WTC11 (cell line): ENCODE results near the gene ATP11A. TPM values are rescaled to one million over a fixed set of nuclear protein-coding genes. Genes with fewer than 3 reads are reported as not detected.

Experiments
- ATAC-seq: fragments of 200-7000 bp; cut with Tn5 transposase; 2 replicates; pipeline ENCODE4 v1.10.0; 2021; ENCODE audit warnings: mild to moderate bottlenecking, moderate library complexity
- CTCF ChIA-PET: fragments of 300-600 bp; sonication (Branson Sonifier 250); formaldehyde crosslinking; loops from one replicate; lab custom pipeline; 2021; ENCODE audit warnings: antibody characterized with exemption; lab: Charles Lee
- POLR2A ChIA-PET: fragments of 350-600 bp; sonication (Branson Sonifier 250); formaldehyde crosslinking; loops from one replicate; lab custom pipeline; 2021; ENCODE audit warnings: antibody characterized with exemption; lab: Charles Lee
- DNase-seq: peaks from one replicate; pipeline ENCODE4 v3.0.0; 2021; ENCODE audit warnings: low spot score
- H3K27ac Mint-ChIP-seq: 2 replicates; pipeline ENCODE4 v1.8.0; 2021; ENCODE audit warnings: mixed read lengths
- H3K27me3 Mint-ChIP-seq: 2 replicates; pipeline ENCODE4 v1.8.0; 2021; ENCODE audit warnings: low read depth, mild to moderate bottlenecking, moderate library complexity, mixed read lengths
- H3K36me3 Mint-ChIP-seq: 2 replicates; pipeline ENCODE4 v1.8.0; 2021; ENCODE audit warnings: mixed read lengths
- H3K4me1 Mint-ChIP-seq: 2 replicates; pipeline ENCODE4 v1.8.0; 2022; ENCODE audit warnings: mixed read lengths
- H3K4me3 Mint-ChIP-seq: 2 replicates; pipeline ENCODE4 v1.8.0; 2021; ENCODE audit warnings: mild to moderate bottlenecking, moderate library complexity, mixed read lengths
- H3K9me3 Mint-ChIP-seq: 2 replicates; pipeline ENCODE4 v1.8.0; 2021; ENCODE audit warnings: mixed read lengths
- AFF4 ChIP-seq: sonication (generic); formaldehyde crosslinking; IDR thresholded peaks from 2 replicates; pipeline ENCODE4 v1.8.1; 2023; ENCODE audit warnings: mild to moderate bottlenecking, missing genetic modification reagents, borderline replicate concordance
- AR ChIP-seq: fragments of 250-450 bp; sonication (Bioruptor Pico); IDR thresholded peaks from 2 replicates; pipeline ENCODE4 v1.9.0; 2021; ENCODE audit warnings: mild to moderate bottlenecking
- CREM ChIP-seq: sonication (generic); formaldehyde crosslinking; IDR thresholded peaks from 2 replicates; pipeline ENCODE4 v1.8.1; 2022; ENCODE audit warnings: mild to moderate bottlenecking, missing genetic modification reagents, moderate library complexity
- E2F4 ChIP-seq: sonication (generic); formaldehyde crosslinking; IDR thresholded peaks from 2 replicates; pipeline ENCODE4 v1.8.1; 2022; ENCODE audit warnings: low read depth, mild to moderate bottlenecking, moderate library complexity, missing genetic modification reagents, borderline replicate concordance
- ETV6 ChIP-seq: sonication (generic); formaldehyde crosslinking; IDR thresholded peaks from 2 replicates; pipeline ENCODE4 v1.8.1; 2022; ENCODE audit warnings: mild to moderate bottlenecking, missing genetic modification reagents
- GRHL2 ChIP-seq: fragments of 250-450 bp; sonication (Bioruptor Pico); IDR thresholded peaks from 2 replicates; pipeline ENCODE4 v1.8.0; 2022; ENCODE audit warnings: mild to moderate bottlenecking, moderate library complexity; ENCODE audit not compliant: insufficient replicate concordance, severe bottlenecking
- MAX ChIP-seq: sonication (generic); formaldehyde crosslinking; IDR thresholded peaks from 2 replicates; pipeline ENCODE4 v1.8.0; 2022; ENCODE audit warnings: mild to moderate bottlenecking, missing genetic modification reagents
- NFATC4 ChIP-seq: fragments of 250-450 bp; sonication (Bioruptor Pico); IDR thresholded peaks from 2 replicates; pipeline ENCODE4 v1.9.0; 2021; ENCODE audit warnings: mild to moderate bottlenecking
- NR1H2 ChIP-seq: sonication (generic); formaldehyde crosslinking; IDR thresholded peaks from 2 replicates; pipeline ENCODE4 v1.9.0; 2021; ENCODE audit warnings: mild to moderate bottlenecking, moderate library complexity, missing genetic modification reagents
- PREB ChIP-seq: sonication (generic); formaldehyde crosslinking; IDR thresholded peaks from 2 replicates; pipeline ENCODE4 v1.8.1; 2022; ENCODE audit warnings: mild to moderate bottlenecking, missing genetic modification reagents, moderate library complexity, borderline replicate concordance
- SOX15 ChIP-seq: fragments of 250-450 bp; sonication (Bioruptor Pico); IDR thresholded peaks from 2 replicates; pipeline ENCODE4 v1.9.0; 2021; ENCODE audit warnings: mild to moderate bottlenecking
- ZNF425 ChIP-seq: fragments of 250-450 bp; sonication (Bioruptor Pico); conservative IDR thresholded peaks from 2 replicates; pipeline ENCODE4 v1.9.0; 2021; ENCODE audit warnings: mild to moderate bottlenecking
- ZNF671 ChIP-seq: fragments of 250-450 bp; sonication (Bioruptor Pico); IDR thresholded peaks from 2 replicates; pipeline ENCODE4 v1.8.0; 2021; ENCODE audit warnings: mild to moderate bottlenecking
- total RNA-seq: library from RNA; stranded (reverse); gene quantifications from 3 replicates; pipeline ENCODE4 v1.2.3, GENCODE V29; 2021

The ATP11A gene
- total RNA-seq, 1 experiment from 2014 or later = 100 TPM

- TF ChIP-seq NFATC4 (CRISPR knock-in tag) (no peak), AR (CRISPR knock-in tag) (no peak), ZNF425 (no peak), SOX15 (CRISPR knock-in tag) (no peak), MAX (CRISPR knock-in tag) (no peak), GRHL2 (CRISPR knock-in tag) (no peak), ZNF671 (CRISPR knock-in tag) (no peak), AFF4 (CRISPR knock-in tag) (no peak), ETV6 (CRISPR knock-in tag) (no peak), CREM (no peak), PREB (CRISPR knock-in tag) (no peak)
- peaks cover 93% of the 10 kb centered on the region for H3K4me1 Mint-ChIP-seq
- H3K36me3 Mint-ChIP-seq = no peaks in the 10 kb centered on the region
- peaks cover 5% of the 10 kb centered on the region; the same call in 1 of the 2 replicates for H3K9me3 Mint-ChIP-seq
- ChIA-PET POLR2A (no interaction called here), CTCF (interaction anchor here (0.5 kb wide), 1 partner anchor 67 kb away, joined by 3 read pairs; no protein-coding TSS in a partner anchor)
- H3K27me3 Mint-ChIP-seq = no peaks in the 10 kb centered on the region
- H3K27ac Mint-ChIP-seq = peak overlapping the region; percentile 54
- ATAC-seq (no peak), DNase-seq (no peak)
- H3K4me3 Mint-ChIP-seq = no peak overlapping the region
Observed at GRCh38 chr13:112737294-112737693, 47.5 kb downstream of the ATP11A start.

GRCh38 chr13:112738606-112739005, 48.8 kb downstream of the ATP11A start:
- H3K4me1 Mint-ChIP-seq = peaks cover 95% of the 10 kb centered on the region
- TF ChIP-seq NR1H2 (CRISPR knock-in tag) (no peak), E2F4 (CRISPR knock-in tag) (no peak)
- TF ChIP-seq, all 79 proteins: peak for 0
- ATAC-seq (no peak), DNase-seq (no peak)
- Mint-ChIP-seq H3K4me3 (no peak overlapping the region), H3K36me3 (no peaks in the 10 kb centered on the region), H3K27me3 (no peaks in the 10 kb centered on the region), H3K27ac (peak overlapping the region; percentile 57; the same call in 1 of the 2 replicates), H3K9me3 (peaks cover 5% of the 10 kb centered on the region; the same call in 1 of the 2 replicates)
- ChIA-PET POLR2A (no interaction called here), CTCF (interaction anchor here (0.6 kb wide), 1 partner anchor 64 kb away, joined by 4 read pairs; no protein-coding TSS in a partner anchor)
